Stomach (tissue), 9 donors: ENCODE data around the gene HIBCH. TPM values are rescaled to one million over a fixed set of nuclear protein-coding genes. Genes with fewer than 3 reads are reported as not detected.
A peak's percentile ranks its signal among the peaks of the same experiment; 100 is the strongest.
"Not testable (repeated sequence)": the region's sequence is repeated elsewhere in the genome, so short reads cannot be mapped to it uniquely, and the experiment has no call there.

Experiments used
- DNase-seq, 2 donors: peaks; one replicate each; pipeline versions ENCODE4 v3.0.0 to v3.0.0-alpha.2; 2013 to 2019
- H3K27ac ChIP-seq, 5 donors: fragments of 200-600 bp in 4 of 5; sonication (generic) in 4 of 5; one replicate each; pipeline ENCODE4 v1.5.1; 2013 to 2019; ENCODE audit warnings: mild to moderate bottlenecking in 1 of 5, moderate library complexity in 1 of 5
- H3K27me3 ChIP-seq, 3 donors: fragments of 200-600 bp; sonication (generic); one replicate each; pipeline ENCODE4 v1.5.1; 2017 to 2019; ENCODE audit warnings: mixed run types in 1 of 3
- H3K36me3 ChIP-seq, 4 donors: fragments of 200-600 bp; sonication (generic); 1 replicate in 3 of 4; 2 replicates in 1 of 4; pipeline ENCODE4 v1.5.1; 2016 to 2019
- H3K4me1 ChIP-seq, 4 donors: fragments of 200-600 bp; sonication (generic); one replicate each; pipeline ENCODE4 v1.5.1; 2016 to 2019
- H3K4me3 ChIP-seq, 4 donors: fragments of 200-600 bp; sonication (generic) in 3 of 4; one replicate each; pipeline ENCODE4 v1.5.1; 2016 to 2019; ENCODE audit warnings: mild to moderate bottlenecking in 1 of 4
- H3K9me3 ChIP-seq, 4 donors: fragments of 200-600 bp; sonication (generic); one replicate each; pipeline ENCODE4 v1.5.1; 2016 to 2019
- CTCF ChIP-seq, 7 experiments: fragments of 450-650 bp in 4 of 7; fragments of 200-600 bp in 3 of 7; sonication (generic) in 3 of 7; IDR thresholded peaks; one replicate each; pipeline ENCODE4 v1.5.1; 2016 to 2019; ENCODE audit warnings: antibody characterized with exemption in 7 of 7, control low read depth in 2 of 7, mild to moderate bottlenecking in 1 of 7
- EP300 ChIP-seq: sonication (generic); formaldehyde crosslinking; IDR thresholded peaks from one replicate; pipeline ENCODE4 v1.6.1; 2017; ENCODE audit warnings: antibody characterized with exemption
- POLR2A ChIP-seq, 4 donors: fragments of 450-650 bp; IDR thresholded peaks; one replicate each; pipeline ENCODE4 v1.6.1; 2016; ENCODE audit warnings: antibody characterized with exemption in 4 of 4, control low read depth in 2 of 4, mild to moderate bottlenecking in 1 of 4, moderate library complexity in 1 of 4
- POLR2AphosphoS5 ChIP-seq, 3 donors: sonication (generic); formaldehyde crosslinking; IDR thresholded peaks; one replicate each; pipeline ENCODE4 v1.6.1; 2016; ENCODE audit warnings: antibody characterized with exemption in 3 of 3
- WGBS, 5 donors: extraction: QIAGEN DNeasy Blood & Tissue Kit in 3 of 5; methylation state at CpG; one replicate each; pipeline versions ENCODE4 v1.1.5 to v1.1.7; 2013 to 2018; 5-methylcytosine and 5-hydroxymethylcytosine counted together
- intact Hi-C: fragments of 100-400 bp; cut with DNase I; formaldehyde crosslinking; loops from one replicate; pipeline ENCODE4 v1.15.1; 2023; ENCODE audit warnings: low total_unique reads
- polyA plus RNA-seq, 3 donors: library from polyadenylated mRNA; stranded (reverse); fragments of 200-250 nt; gene quantifications; one replicate each; pipeline ENCODE4 v1.2.3, GENCODE V29; 2013
- total RNA-seq, 5 donors: library from RNA; depleted of rRNA; stranded (reverse); fragments of >200 nt; gene quantifications; one replicate each; pipeline versions ENCODE4 v1.1.0 to v1.2.3, GENCODE V29; 2014 to 2016
- donor health status: healthy with polysubstance abuse.
- donor health status: Bipolar disorder and iron deficiency.
- donor health status: healthy.

Gene HIBCH
- total and polyA plus RNA-seq, 8 donors: 10.3 to 93.3 (median 23.1) TPM

DNA sequence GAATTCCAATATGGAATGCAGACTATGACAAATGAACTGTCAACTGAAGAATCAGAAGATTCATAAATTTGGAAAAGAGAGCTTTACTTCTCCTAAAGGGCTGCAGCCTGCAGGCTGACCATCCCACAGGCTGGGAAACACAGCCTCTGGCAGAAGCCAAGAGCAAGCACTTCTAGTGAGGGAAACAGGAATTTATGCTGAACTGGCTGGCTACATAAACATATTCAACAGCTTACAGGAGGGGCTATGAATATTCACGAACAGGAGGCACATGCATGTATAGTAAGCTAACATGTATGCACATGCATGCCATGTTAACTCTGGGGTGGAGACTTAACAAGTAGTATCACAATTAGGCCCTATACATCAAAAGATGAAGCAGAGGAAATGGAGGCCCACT is 17.6 kb downstream of the HIBCH start:
- no peak for TF ChIP-seq POLR2A (IDR thresholded peaks at IDR 0.05)
- no peak for TF ChIP-seq POLR2AphosphoS5 (IDR thresholded peaks at IDR 0.05)
- TF ChIP-seq EP300: no peak
- no peak for TF ChIP-seq CTCF (IDR thresholded peaks at IDR 0.05)
- H3K4me3 ChIP-seq: no peak overlapping the region
- H3K36me3 ChIP-seq: peaks cover 0 to 24% (median 8%) of the 10 kb centered on the region in 4 donors
- intact Hi-C loops: no loop called here
- peaks cover 0 to 12% (median 4%) of the 10 kb centered on the region in 4 donors for H3K4me1 ChIP-seq
- H3K9me3 ChIP-seq: no peaks in the 10 kb centered on the region
- no peaks in the 10 kb centered on the region for H3K27me3 ChIP-seq
- no peak overlapping the region for H3K27ac ChIP-seq
- 88 to 97% (median 94%) methylated on average over 1 of the region's 1 CpG for WGBS, 5 donors
- no peak for DNase-seq

- Histone ChIP-seq H3K27ac (no peak overlapping the region), H3K36me3 (peaks cover 0 to 28% (median 9%) of the 10 kb centered on the region in 4 donors), H3K4me1 (peaks cover 0 to 12% (median 4%) of the 10 kb centered on the region in 4 donors), H3K4me3 (no peak overlapping the region), H3K9me3 (no peaks in the 10 kb centered on the region), H3K27me3 (no peaks in the 10 kb centered on the region)
- peak in 1 of 3 donors; percentile 42 for TF ChIP-seq POLR2AphosphoS5 (IDR thresholded peaks at IDR 0.05)
- no peak for TF ChIP-seq EP300
- TF ChIP-seq CTCF (IDR thresholded peaks at IDR 0.05): no peak
- TF ChIP-seq POLR2A (IDR thresholded peaks at IDR 0.05): no peak
- peak in 1 of 2 donors; percentile 23 for DNase-seq
- intact Hi-C loops: no loop called here
These were observed 18.6 kb downstream of the HIBCH start for GRCh38 chr2:190301032-190301431.

GRCh38 chr2:190297880-190298279 is 21.7 kb downstream of the HIBCH start:
- H3K27me3 ChIP-seq, DNase-seq, intact Hi-C loops, H3K27ac ChIP-seq, H3K4me3 ChIP-seq, H3K9me3 ChIP-seq: not testable (repeated sequence)
- peaks cover 0 to 53% (median 33%) of the 10 kb centered on the region in 4 donors for H3K36me3 ChIP-seq
- 91 to 98% (median 93%) methylated on average over 2 of the region's 2 CpGs for WGBS, 5 donors
- H3K4me1 ChIP-seq: peaks cover 0 to 12% (median 4%) of the 10 kb centered on the region in 4 donors

- Histone ChIP-seq H3K4me1 (peaks cover 0 to 14% (median 6%) of the 10 kb centered on the region in 4 donors), H3K36me3 (peaks cover 7 to 44% (median 35%) of the 10 kb centered on the region in 4 donors), H3K9me3 (no peaks in the 10 kb centered on the region), H3K27me3 (no peaks in the 10 kb centered on the region), H3K27ac (no peak overlapping the region), H3K4me3 (no peak overlapping the region)
- WGBS, 5 donors: 53 to 83% (median 77%) methylated on average over 2 of the region's 2 CpGs
- DNase-seq: no peak
- no peak for TF ChIP-seq EP300
- no peak for TF ChIP-seq POLR2AphosphoS5 (IDR thresholded peaks at IDR 0.05)
- no peak for TF ChIP-seq POLR2A (IDR thresholded peaks at IDR 0.05)
- TF ChIP-seq CTCF (IDR thresholded peaks at IDR 0.05): no peak
- intact Hi-C loops: no loop called here
These were observed 35.8 kb downstream of the HIBCH start for GRCh38 chr2:190283783-190284182.

- Histone ChIP-seq H3K36me3 (peaks cover under 1 to 23% (median 18%) of the 10 kb centered on the region in 4 donors), H3K4me3 (no peak overlapping the region), H3K9me3 (no peaks in the 10 kb centered on the region), H3K27ac (no peak overlapping the region), H3K4me1 (peaks cover 0 to 21% (median 6%) of the 10 kb centered on the region in 4 donors), H3K27me3 (no peaks in the 10 kb centered on the region)
- no peak for DNase-seq
- TF ChIP-seq POLR2AphosphoS5 (IDR thresholded peaks at IDR 0.05): no peak
- TF ChIP-seq EP300: no peak
- TF ChIP-seq CTCF (IDR thresholded peaks at IDR 0.05): no peak
- no peak for TF ChIP-seq POLR2A (IDR thresholded peaks at IDR 0.05)
- intact Hi-C loops: no loop called here
- 79 to 91% (median 87%) methylated on average over 5 of the region's 5 CpGs for WGBS, 5 donors
These were observed 38.9 kb downstream of the HIBCH start for GRCh38 chr2:190280565-190281350.

DNA sequence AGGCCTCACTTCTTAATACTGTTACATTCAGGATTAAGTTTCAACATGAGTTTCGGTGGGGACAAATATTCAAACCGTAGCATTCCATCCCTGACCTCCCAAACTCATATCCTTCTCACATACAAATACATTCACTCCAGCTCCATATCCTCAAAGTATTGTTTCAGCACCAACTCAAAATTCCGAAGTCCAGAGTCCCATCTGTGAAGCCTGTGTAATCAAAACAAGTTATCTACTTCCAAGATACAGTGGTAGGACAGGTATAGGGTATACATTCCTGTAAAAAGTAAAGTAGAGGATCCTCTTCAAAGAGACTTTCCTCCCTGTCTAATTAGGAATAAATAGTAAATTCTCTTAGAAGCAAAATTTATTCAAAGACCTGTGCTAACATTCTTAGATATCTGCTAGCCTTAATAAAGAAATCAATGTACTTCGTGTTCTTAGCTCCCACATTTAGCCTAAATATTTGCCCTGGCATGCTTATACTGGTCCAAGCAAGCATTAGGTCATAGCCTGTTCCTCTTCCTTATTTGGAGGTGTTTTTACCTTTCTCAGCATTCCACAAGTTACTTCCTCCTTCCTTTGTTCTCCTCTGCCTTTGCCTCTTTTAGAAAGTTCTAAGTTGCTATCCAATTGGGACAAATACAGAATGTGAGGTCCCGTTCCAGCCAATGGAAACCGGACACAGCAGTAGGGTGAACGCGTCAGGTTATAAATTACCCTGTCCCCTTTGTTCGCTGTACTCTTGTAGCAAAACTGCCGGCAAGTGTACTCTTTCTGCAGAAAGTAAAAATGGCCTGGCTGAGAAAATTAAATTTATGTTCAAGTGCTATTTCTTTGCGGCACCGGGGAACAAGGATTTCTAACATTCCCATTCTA is 40.1 kb downstream of the HIBCH start:
- Histone ChIP-seq H3K36me3 (peaks cover 0 to 32% (median 14%) of the 10 kb centered on the region in 4 donors), H3K4me1 (peaks cover 0 to 21% (median 6%) of the 10 kb centered on the region in 4 donors), H3K27ac (peak overlapping the region in 2 of 5 donors; percentile 14 to 29)
- H3K27me3 ChIP-seq, DNase-seq, intact Hi-C loops, H3K9me3 ChIP-seq, H3K4me3 ChIP-seq: not testable (repeated sequence)
- WGBS, 5 donors: 73 to 82% (median 78%) methylated on average over 12 of the region's 12 CpGs
